Lower leg skin (tissue), 4 donors: ENCODE measurements around the gene ESYT2. TPM values are rescaled to one million over a fixed set of nuclear protein-coding genes. Genes with fewer than 3 reads are reported as not detected.

Source experiments
- DNase-seq, 2 donors: peaks; one replicate each; pipeline ENCODE4 v3.0.0-alpha.2; 2019; ENCODE audit warnings: low spot score in 2 of 2
- H3K4me3 ChIP-seq: fragments of 200-600 bp; sonication (generic); 2 replicates; pipeline ENCODE4 v1.5.1; 2017; ENCODE audit warnings: mild to moderate bottlenecking, low read depth; ENCODE audit not compliant: poor library complexity, severe bottlenecking
- CTCF ChIP-seq, 3 donors: fragments of 450-650 bp; IDR thresholded peaks; one replicate each; pipeline ENCODE4 v1.5.1; 2016; ENCODE audit warnings: antibody characterized with exemption in 3 of 3, mild to moderate bottlenecking in 3 of 3, moderate library complexity in 2 of 3
- POLR2A ChIP-seq, 2 donors: fragments of 450-650 bp; IDR thresholded peaks; one replicate each; pipeline ENCODE4 v1.6.1; 2016 to 2017; ENCODE audit warnings: antibody characterized with exemption in 2 of 2, mild to moderate bottlenecking in 1 of 2, moderate library complexity in 1 of 2
- WGBS, 2 donors: methylation state at CpG; one replicate each; pipeline ENCODE4 v1.1.5; 2018; 5-methylcytosine and 5-hydroxymethylcytosine counted together
- intact Hi-C: fragments of 100-400 bp; cut with DNase I; formaldehyde crosslinking; loops from one replicate; pipeline ENCODE4 v1.15.0; 2023; ENCODE audit warnings: low total_unique reads
- total RNA-seq, 4 donors: library from RNA; depleted of rRNA; stranded (reverse); fragments of >200 nt; gene quantifications; one replicate each; pipeline ENCODE4 v1.1.0, GENCODE V29; 2016

ESYT2 gene
- total RNA-seq, 4 donors from 2014 or later = 75.5 to 101 (median 78.0) TPM

- H3K4me3 ChIP-seq = no peak overlapping the region
- TF ChIP-seq CTCF (IDR thresholded peaks at IDR 0.05) = no peak
- TF ChIP-seq POLR2A (IDR thresholded peaks at IDR 0.05) = no peak
- 48 to 56% methylated on average over 6 of the region's 6 CpGs for WGBS, 2 donors
- intact Hi-C loops = no loop called here
- DNase-seq = no peak
Measured at GRCh38 chr7:158778471-158778870, 50.8 kb downstream of the ESYT2 start.

GRCh38 chr7:158777793-158778192 lies 51.5 kb downstream of the ESYT2 start:
- TF ChIP-seq CTCF (IDR thresholded peaks at IDR 0.05) (no peak), POLR2A (IDR thresholded peaks at IDR 0.05) (no peak)
- H3K4me3 ChIP-seq = no peak overlapping the region
- no peak for DNase-seq
- intact Hi-C loops = no loop called here
- 88 to 95% methylated on average over 10 of the region's 10 CpGs for WGBS, 2 donors

GRCh38 chr7:158776474-158776873 lies 52.8 kb downstream of the ESYT2 start:
- TF ChIP-seq CTCF (IDR thresholded peaks at IDR 0.05) (no peak), POLR2A (IDR thresholded peaks at IDR 0.05) (no peak)
- intact Hi-C loops = no loop called here
- H3K4me3 ChIP-seq = no peak overlapping the region
- DNase-seq = no peak
- 98 to 99% methylated on average over 3 of the region's 3 CpGs for WGBS, 2 donors

- intact Hi-C loops = loop anchor here (2.0 kb wide), 1 partner anchor 70 kb away; no protein-coding TSS in a partner anchor
- no peak for DNase-seq
- no peak for TF ChIP-seq POLR2A (IDR thresholded peaks at IDR 0.05)
- no peak for TF ChIP-seq CTCF (IDR thresholded peaks at IDR 0.05)
- no peak overlapping the region for H3K4me3 ChIP-seq
- 97% methylated on average over 5 of the region's 5 CpGs for WGBS, 2 donors
Measured at GRCh38 chr7:158774952-158775351, 54.4 kb downstream of the ESYT2 start.

- DNase-seq = no peak
- H3K4me3 ChIP-seq = no peak overlapping the region
- 86 to 91% methylated on average over 11 of the region's 11 CpGs for WGBS, 2 donors
- intact Hi-C loops = no loop called here
- TF ChIP-seq POLR2A (IDR thresholded peaks at IDR 0.05) = no peak
- no peak for TF ChIP-seq CTCF (IDR thresholded peaks at IDR 0.05)
Measured at GRCh38 chr7:158772916-158773315, 56.4 kb downstream of the ESYT2 start.

- intact Hi-C loops = no loop called here
- DNase-seq = no peak
- WGBS, 2 donors = 65 to 81% methylated on average over 16 of the region's 16 CpGs
- no peak overlapping the region for H3K4me3 ChIP-seq
- TF ChIP-seq POLR2A (IDR thresholded peaks at IDR 0.05) = no peak
- TF ChIP-seq CTCF (IDR thresholded peaks at IDR 0.05) = no peak
Measured at GRCh38 chr7:158771213-158771834, 58.0 kb downstream of the ESYT2 start.
